NB4 (cell line): ENCODE measurements around the gene PIRT.

Experiments used
- CTCF ChIP-seq: IDR thresholded peaks from one replicate; pipeline ENCODE4 v1.5.1; 2012; ENCODE audit warnings: low read depth, low read length
- MAX ChIP-seq: IDR thresholded peaks from 2 replicates; pipeline ENCODE4 v1.6.1; 2011; ENCODE audit warnings: low read depth, low read length
- MYC ChIP-seq: IDR thresholded peaks from 2 replicates; pipeline ENCODE4 v1.6.1; 2011; ENCODE audit warnings: low read depth, low read length
- POLR2A ChIP-seq: IDR thresholded peaks from 2 replicates; pipeline ENCODE4 v1.6.1; 2011; ENCODE audit warnings: mild to moderate bottlenecking; ENCODE audit not compliant: insufficient read length; ENCODE audit errors: extremely low read depth

- TF ChIP-seq CTCF (no peak), POLR2A (no peak), MYC (no peak), MAX (no peak)
Observed at GRCh38 chr17:10836145-10836544, 1.7 kb downstream of the PIRT start.
